GM23248 (cell line): Measurements from ENCODE around the gene VAV2. TPM values are rescaled to one million over a fixed set of nuclear protein-coding genes. Genes with fewer than 3 reads are reported as not detected.

ENCODE experiments used
- DNase-seq: peaks from one replicate; pipeline ENCODE4 v3.0.0-alpha.2; 2015
- H2AFZ ChIP-seq: fragments of 200-600 bp; sonication (generic); 2 replicates; pipeline ENCODE4 v1.6.1; 2016; ENCODE audit warnings: antibody characterized with exemption
- H3F3A ChIP-seq: fragments of 200-600 bp; sonication (generic); 2 replicates; pipeline ENCODE4 v1.6.1; 2016; ENCODE audit warnings: mild to moderate bottlenecking, antibody characterized with exemption, mixed run types; ENCODE audit not compliant: insufficient read depth
- H3K27ac ChIP-seq: fragments of 200-600 bp; sonication (generic); 2 replicates; pipeline ENCODE4 v1.5.1; 2016; ENCODE audit warnings: mild to moderate bottlenecking
- H3K27me3 ChIP-seq: fragments of 200-600 bp; sonication (generic); replicated peaks from 2 replicates; pipeline ENCODE4 v1.6.1; 2016; ENCODE audit warnings: mild to moderate bottlenecking; ENCODE audit not compliant: insufficient read depth
- H3K36me3 ChIP-seq: fragments of 200-600 bp; sonication (generic); 2 replicates; pipeline ENCODE4 v1.6.1; 2016; ENCODE audit warnings: low read depth, mild to moderate bottlenecking
- H3K4me1 ChIP-seq: fragments of 200-600 bp; sonication (generic); 2 replicates; pipeline ENCODE4 v1.6.1; 2016; ENCODE audit warnings: mild to moderate bottlenecking; ENCODE audit not compliant: insufficient read depth
- H3K4me2 ChIP-seq: fragments of 200-600 bp; sonication (generic); one replicate; pipeline ENCODE4 v1.6.1; 2016; ENCODE audit warnings: mild to moderate bottlenecking; ENCODE audit not compliant: unreplicated experiment
- H3K4me3 ChIP-seq: fragments of 200-600 bp; sonication (generic); 2 replicates; pipeline ENCODE4 v1.5.1; 2016; ENCODE audit warnings: mild to moderate bottlenecking
- H3K79me2 ChIP-seq: fragments of 200-600 bp; sonication (generic); 2 replicates; pipeline ENCODE4 v1.6.1; 2016; ENCODE audit warnings: mild to moderate bottlenecking; ENCODE audit not compliant: insufficient read depth
- H3K9ac ChIP-seq: fragments of 200-600 bp; sonication (generic); 2 replicates; pipeline ENCODE4 v1.6.1; 2016; ENCODE audit warnings: mild to moderate bottlenecking
- H3K9me2 ChIP-seq: fragments of 200-600 bp; sonication (generic); 2 replicates; pipeline ENCODE4 v1.6.1; 2016; ENCODE audit warnings: mixed run types, mild to moderate bottlenecking, moderate library complexity; ENCODE audit not compliant: insufficient read depth
- H3K9me3 ChIP-seq: fragments of 200-600 bp; sonication (generic); one replicate; pipeline ENCODE4 v1.6.1; 2017; ENCODE audit warnings: low read depth
- H4K20me1 ChIP-seq: fragments of 200-600 bp; sonication (generic); 2 replicates; pipeline ENCODE4 v1.6.0; 2016; ENCODE audit not compliant: insufficient read depth
- EZH2 ChIP-seq: fragments of 200-600 bp; sonication (generic); IDR thresholded peaks from 2 replicates; pipeline ENCODE4 v1.6.1; 2018; ENCODE audit warnings: antibody characterized with exemption, mild to moderate bottlenecking; ENCODE audit not compliant: insufficient read depth, poor library complexity, severe bottlenecking
- EZH2phosphoT487 ChIP-seq: fragments of 200-600 bp; sonication (generic); IDR thresholded peaks from 2 replicates; pipeline ENCODE4 v1.6.1; 2018; ENCODE audit warnings: antibody characterized with exemption, moderate library complexity, mild to moderate bottlenecking, low read depth; ENCODE audit not compliant: insufficient read depth
- WGBS, 2 experiments: methylation state at CpG; one replicate each; pipeline ENCODE4 v1.1.6; 2015 to 2017; ENCODE audit warnings: low lambda C conversion rate in 2 of 2, low coverage in 1 of 2; ENCODE audit errors: missing lambda C conversion rate in 2 of 2; 5-methylcytosine and 5-hydroxymethylcytosine counted together
- in situ Hi-C: fragments of 300-500 bp; cut with MboI; formaldehyde crosslinking; loops from 2 replicates; pipeline ENCODE4 v1.15.0; 2020
- polyA plus RNA-seq: library from polyadenylated mRNA; unstranded; fragments of >200 nt; fragmentation: Nextera tagmentation; extraction: Ambion mirVana; gene quantifications from 2 replicates; pipeline ENCODE4 v1.2.1, GENCODE V29; 2016
- total RNA-seq: library from RNA; depleted of rRNA; stranded (reverse); fragments of >200 nt; shearing (Covaris generic); gene quantifications from 2 replicates; pipeline ENCODE4 v1.2.3, GENCODE V29; 2014

Gene VAV2
- total and polyA plus RNA-seq, 2 experiments from 2014 or later = 6.7 to 9.0 TPM

DNA sequence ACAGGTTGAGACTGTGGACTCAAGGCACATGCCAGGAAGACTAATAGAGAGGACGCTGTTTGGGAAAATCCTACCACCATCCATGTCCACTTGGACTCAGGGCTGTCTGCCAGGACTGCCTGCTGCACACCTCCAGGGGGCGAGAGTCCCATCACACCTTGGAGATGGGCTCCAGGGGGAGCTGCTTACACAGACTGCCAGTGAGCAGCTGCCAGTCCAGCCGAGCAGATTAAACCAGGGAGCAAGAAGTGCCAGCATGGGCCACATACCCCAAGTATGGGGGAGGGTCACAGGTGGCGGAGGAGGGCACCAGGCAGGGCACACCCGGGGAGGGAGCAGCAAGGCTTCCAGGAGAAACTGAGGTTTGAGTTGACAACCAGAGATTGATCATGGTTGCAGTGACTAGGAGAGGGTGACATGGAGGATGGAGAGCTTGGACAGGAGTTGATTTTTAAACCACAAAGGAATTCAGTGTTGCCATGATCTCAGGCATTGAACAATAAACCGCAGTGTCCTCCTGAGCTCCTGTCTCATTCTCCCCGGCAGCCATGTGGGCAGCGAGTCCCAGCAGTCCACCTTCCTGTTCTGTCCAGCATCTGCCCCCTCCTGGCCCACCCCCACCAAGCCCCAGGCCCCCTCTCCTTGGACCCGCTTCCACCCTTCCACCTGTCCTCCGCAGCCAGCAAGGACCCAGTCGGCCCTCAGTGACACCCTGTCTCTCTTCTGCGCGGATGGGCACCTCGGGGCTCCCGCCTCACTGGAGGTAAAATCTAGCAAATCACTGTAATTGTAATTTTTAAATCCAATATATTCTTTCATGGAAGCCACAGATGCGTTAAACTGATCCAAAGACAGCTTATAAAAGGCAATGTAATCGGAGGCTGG lies 3.1 kb upstream of the VAV2 start:
- Histone ChIP-seq H3K4me3 (no peak overlapping the region), H3K27me3 (no peaks in the 10 kb centered on the region), H3K9me2 (no peaks in the 10 kb centered on the region), H3K36me3 (no peaks in the 10 kb centered on the region), H3K9me3 (no peaks in the 10 kb centered on the region), H3K27ac (no peak overlapping the region), H3K4me1 (peaks cover 7% of the 10 kb centered on the region; the same call in 1 of the 2 replicates), H4K20me1 (no peaks in the 10 kb centered on the region), H3K9ac (no peak overlapping the region), H3F3A (no peaks in the 10 kb centered on the region), H3K79me2 (peaks cover 8% of the 10 kb centered on the region), H2AFZ (no peak overlapping the region), H3K4me2 (no peak overlapping the region)
- WGBS, 2 experiments = 57 to 62% methylated on average over 16 to 17 of the region's 17 CpGs
- in situ Hi-C loops = no loop called here
- no peak for TF ChIP-seq EZH2
- TF ChIP-seq EZH2phosphoT487 = no peak
- DNase-seq = peak; percentile 29

- H3K27ac ChIP-seq = no peak overlapping the region
- H3K27me3 ChIP-seq = no peaks in the 10 kb centered on the region
- peaks cover 15% of the 10 kb centered on the region for H3K79me2 ChIP-seq
- H3K9me2 ChIP-seq = no peaks in the 10 kb centered on the region
- H3K4me3 ChIP-seq = no peak overlapping the region
- H3F3A ChIP-seq = no peaks in the 10 kb centered on the region
- no peaks in the 10 kb centered on the region for H4K20me1 ChIP-seq
- H3K36me3 ChIP-seq = no peaks in the 10 kb centered on the region
- no peak overlapping the region for H2AFZ ChIP-seq
- no peak for TF ChIP-seq EZH2
- no peak for TF ChIP-seq EZH2phosphoT487
- WGBS, 2 experiments = 2 to 3% methylated on average over 11 of the region's 11 CpGs
- peak overlapping the region; percentile 93 for H3K4me2 ChIP-seq
- no peaks in the 10 kb centered on the region for H3K9me3 ChIP-seq
- no peak overlapping the region for H3K9ac ChIP-seq
- DNase-seq = peak; percentile 80
- in situ Hi-C loops = loop anchor here (5.0 kb wide), 1 partner anchor 207 kb away; no protein-coding TSS in a partner anchor
- H3K4me1 ChIP-seq = peaks cover 7% of the 10 kb centered on the region; the same call in 1 of the 2 replicates
Observed at GRCh38 chr9:133994353-133995011, 2.4 kb upstream of the VAV2 start.

DNA sequence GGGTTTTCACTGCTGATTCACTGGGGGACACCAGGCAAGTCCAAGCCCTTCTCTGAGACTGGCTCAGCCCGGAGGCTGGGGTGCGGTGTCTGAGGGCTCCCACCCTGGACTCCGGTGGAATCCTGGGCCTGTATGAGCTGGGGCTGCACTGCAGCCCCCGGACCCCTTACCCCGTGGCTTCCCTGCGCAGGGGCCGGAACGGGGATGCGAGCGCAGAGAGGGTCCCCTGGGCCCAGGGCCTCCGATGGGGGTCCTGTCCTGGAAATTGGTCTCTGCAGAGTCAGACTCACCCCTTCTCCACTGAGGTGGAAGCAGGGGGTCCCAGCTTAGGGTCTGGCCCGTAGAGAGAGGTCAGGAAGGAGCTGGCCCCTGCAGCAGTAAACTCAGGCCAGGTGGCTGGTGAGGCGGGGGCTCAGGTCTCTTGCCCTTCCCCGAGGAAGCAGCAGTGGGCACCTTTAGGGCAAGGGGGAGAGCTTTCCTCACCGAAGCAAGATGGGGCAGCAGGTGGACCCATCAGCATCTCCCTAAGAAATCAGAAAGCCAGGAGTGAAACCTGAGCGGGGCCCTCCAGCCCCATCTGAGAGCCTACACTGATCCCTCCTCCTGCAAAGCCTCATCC lies 1.6 kb upstream of the VAV2 start:
- DNase-seq = no peak
- 0 out of 2 replicates have a peak overlapping the region, but pooled peaks have one; percentile 75 for H2AFZ ChIP-seq
- H3K4me1 ChIP-seq = peaks cover 7% of the 10 kb centered on the region; the same call in 1 of the 2 replicates
- in situ Hi-C loops = loop anchor here (5.0 kb wide), 1 partner anchor 206 kb away; no protein-coding TSS in a partner anchor
- H3K27ac ChIP-seq = peak overlapping the region; percentile 89
- TF ChIP-seq EZH2 (no peak), EZH2phosphoT487 (no peak)
- H3K9me2 ChIP-seq = no peaks in the 10 kb centered on the region
- H3K9ac ChIP-seq = peak overlapping the region; percentile 89
- H3K4me2 ChIP-seq = peak overlapping the region; percentile 93
- H3K4me3 ChIP-seq = peak overlapping the region; percentile 85
- no peaks in the 10 kb centered on the region for H3K9me3 ChIP-seq
- no peaks in the 10 kb centered on the region for H3K36me3 ChIP-seq
- no peaks in the 10 kb centered on the region for H3F3A ChIP-seq
- no peaks in the 10 kb centered on the region for H4K20me1 ChIP-seq
- no peaks in the 10 kb centered on the region for H3K27me3 ChIP-seq
- 44 to 46% methylated on average over 15 to 16 of the region's 16 CpGs for WGBS, 2 experiments
- H3K79me2 ChIP-seq = peaks cover 23% of the 10 kb centered on the region

- WGBS, 2 experiments = 0 to 2% methylated on average over 49 to 62 of the region's 74 CpGs
- Histone ChIP-seq H3K36me3 (no peaks in the 10 kb centered on the region), H3K27me3 (no peaks in the 10 kb centered on the region), H3F3A (no peaks in the 10 kb centered on the region), H3K27ac (peak overlapping the region; percentile 89), H2AFZ (peak overlapping the region; percentile 75), H3K79me2 (peaks cover 30% of the 10 kb centered on the region), H4K20me1 (no peaks in the 10 kb centered on the region), H3K4me2 (peak overlapping the region; percentile 93), H3K9me2 (no peaks in the 10 kb centered on the region), H3K4me1 (peaks cover 7% of the 10 kb centered on the region; the same call in 1 of the 2 replicates), H3K4me3 (peak overlapping the region; percentile 85), H3K9ac (peak overlapping the region; percentile 89), H3K9me3 (no peaks in the 10 kb centered on the region)
- DNase-seq = peak; percentile 95
- TF ChIP-seq EZH2phosphoT487 = no peak
- in situ Hi-C loops = loop anchor here (5.0 kb wide), 1 partner anchor 206 kb away; no protein-coding TSS in a partner anchor
Observed at GRCh38 chr9:133992780-133993634, 883 bp upstream of the VAV2 start.
